ENCODE measurements around the gene AFG3L2. TPM values are rescaled to one million over a fixed set of nuclear protein-coding genes. Genes with fewer than 3 reads are reported as not detected.

AFG3L2 gene
- total and polyA plus RNA-seq, 3 donors from 2014 or later: 47.6 to 63.6 (median 57.4) TPM

DNA sequence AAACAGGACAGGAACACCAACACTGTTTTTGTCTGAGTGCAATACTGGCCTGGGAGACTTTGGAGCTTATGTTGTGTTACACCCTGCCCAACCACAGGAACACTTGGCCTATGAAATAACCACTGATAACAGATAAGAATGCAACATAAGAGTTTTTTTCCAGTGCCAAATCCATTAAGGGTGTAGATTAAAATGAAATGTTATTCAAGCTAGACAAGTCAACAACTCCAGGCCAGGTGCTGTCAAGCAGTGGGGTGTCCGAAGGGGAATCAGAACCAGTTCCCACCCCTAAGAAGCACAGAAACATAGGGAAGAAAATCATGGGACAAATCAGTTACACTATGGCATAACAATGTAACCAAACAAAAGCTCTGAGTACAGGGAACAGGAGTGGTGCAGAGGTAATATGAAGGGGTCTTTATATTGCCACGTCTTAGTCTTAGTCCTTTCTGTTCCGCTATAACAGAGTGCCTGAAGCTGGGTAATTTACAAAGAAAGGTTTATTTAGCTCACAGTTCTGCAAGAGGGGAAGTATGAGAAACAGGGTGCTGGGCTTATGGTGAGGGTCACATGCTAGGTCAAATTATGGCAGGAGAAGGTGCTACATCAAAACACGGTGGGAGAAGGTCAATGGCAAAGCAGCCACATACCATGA is 3.8 kb downstream of the AFG3L2 start:
- H3K27ac ChIP-seq: peak overlapping the region in 1 of 2 donors; percentile 1
- DNase-seq: peak; percentile 43
- peaks cover 20% of the 10 kb centered on the region for H3K4me1 ChIP-seq
- intact Hi-C loops (cut with DNase I; ENCODE audit: low total_unique reads): no loop called here
- no peak overlapping the region for H3K4me3 ChIP-seq
- H3K36me3 ChIP-seq (ENCODE audit: low read depth, missing control alignments): no peaks in the 10 kb centered on the region
- WGBS, 2 donors: 48% methylated on average over 4 of the region's 4 CpGs
- no peaks in the 10 kb centered on the region for H3K27me3 ChIP-seq
- TF ChIP-seq, protein P1, sequence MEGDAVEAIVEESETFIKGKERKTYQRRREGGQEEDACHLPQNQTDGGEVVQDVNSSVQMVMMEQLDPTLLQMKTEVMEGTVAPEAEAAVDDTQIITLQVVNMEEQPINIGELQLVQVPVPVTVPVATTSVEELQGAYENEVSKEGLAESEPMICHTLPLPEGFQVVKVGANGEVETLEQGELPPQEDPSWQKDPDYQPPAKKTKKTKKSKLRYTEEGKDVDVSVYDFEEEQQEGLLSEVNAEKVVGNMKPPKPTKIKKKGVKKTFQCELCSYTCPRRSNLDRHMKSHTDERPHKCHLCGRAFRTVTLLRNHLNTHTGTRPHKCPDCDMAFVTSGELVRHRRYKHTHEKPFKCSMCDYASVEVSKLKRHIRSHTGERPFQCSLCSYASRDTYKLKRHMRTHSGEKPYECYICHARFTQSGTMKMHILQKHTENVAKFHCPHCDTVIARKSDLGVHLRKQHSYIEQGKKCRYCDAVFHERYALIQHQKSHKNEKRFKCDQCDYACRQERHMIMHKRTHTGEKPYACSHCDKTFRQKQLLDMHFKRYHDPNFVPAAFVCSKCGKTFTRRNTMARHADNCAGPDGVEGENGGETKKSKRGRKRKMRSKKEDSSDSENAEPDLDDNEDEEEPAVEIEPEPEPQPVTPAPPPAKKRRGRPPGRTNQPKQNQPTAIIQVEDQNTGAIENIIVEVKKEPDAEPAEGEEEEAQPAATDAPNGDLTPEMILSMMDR (IDR thresholded peaks at IDR 0.05): no peak
- TF ChIP-seq POLR2A (IDR thresholded peaks at IDR 0.05): no peak
- H3K9me3 ChIP-seq: no peaks in the 10 kb centered on the region

- 63 to 83% methylated on average over 3 of the region's 3 CpGs for WGBS, 2 donors
- H3K4me3 ChIP-seq: no peak overlapping the region
- intact Hi-C loops (cut with DNase I; ENCODE audit: low total_unique reads): no loop called here
- peaks cover 20% of the 10 kb centered on the region for H3K4me1 ChIP-seq
- no peaks in the 10 kb centered on the region for H3K27me3 ChIP-seq
- no peak for DNase-seq
- H3K36me3 ChIP-seq (ENCODE audit: low read depth, missing control alignments): no peaks in the 10 kb centered on the region
- TF ChIP-seq, protein P1 (IDR thresholded peaks at IDR 0.05): no peak
- TF ChIP-seq POLR2A (IDR thresholded peaks at IDR 0.05): no peak
- H3K9me3 ChIP-seq: no peaks in the 10 kb centered on the region
- no peak overlapping the region for H3K27ac ChIP-seq
Measured at GRCh38 chr18:12372406-12372805, 4.6 kb downstream of the AFG3L2 start.

- intact Hi-C loops (cut with DNase I; ENCODE audit: low total_unique reads): no loop called here
- WGBS, 2 donors: 74% methylated on average over 2 of the region's 2 CpGs
- no peaks in the 10 kb centered on the region for H3K9me3 ChIP-seq
Measured at GRCh38 chr18:12371590-12371989, 5.4 kb downstream of the AFG3L2 start.

DNA sequence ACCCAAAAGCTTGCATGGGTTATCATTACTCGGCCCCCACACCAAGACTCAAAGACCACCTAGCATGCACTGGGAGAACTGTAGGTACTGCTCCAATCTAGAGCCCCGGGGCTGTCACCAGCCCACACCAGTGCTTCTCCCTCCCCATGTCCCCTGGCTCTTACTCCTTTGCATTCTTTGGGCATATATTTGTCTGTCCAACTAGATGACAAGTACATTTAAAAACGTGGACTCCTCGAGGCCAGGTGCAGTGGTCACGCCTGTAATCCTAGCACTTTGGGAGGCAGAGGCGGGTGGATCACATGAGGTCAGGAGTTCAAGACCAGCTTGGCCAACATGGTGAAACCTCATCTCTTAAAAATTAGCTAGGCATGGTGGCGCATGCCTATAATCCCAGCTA is 7.8 kb downstream of the AFG3L2 start:
- H3K36me3 ChIP-seq (ENCODE audit: low read depth, missing control alignments): no peaks in the 10 kb centered on the region
- 90 to 93% methylated on average over 7 of the region's 7 CpGs for WGBS, 2 donors
- H3K4me3 ChIP-seq: no peak overlapping the region
- TF ChIP-seq, protein P1 (IDR thresholded peaks at IDR 0.05): no peak
- TF ChIP-seq POLR2A (IDR thresholded peaks at IDR 0.05): no peak
- no peak overlapping the region for H3K27ac ChIP-seq
- DNase-seq: no peak
- intact Hi-C loops (cut with DNase I; ENCODE audit: low total_unique reads): no loop called here
- H3K27me3 ChIP-seq: no peaks in the 10 kb centered on the region
- no peaks in the 10 kb centered on the region for H3K9me3 ChIP-seq
- peaks cover 5% of the 10 kb centered on the region for H3K4me1 ChIP-seq

More at GRCh38 chr18:12371590-12371989, 5.4 kb downstream of the AFG3L2 start:
- no peak for DNase-seq
- peaks cover 20% of the 10 kb centered on the region for H3K4me1 ChIP-seq
- TF ChIP-seq, protein P1 (IDR thresholded peaks at IDR 0.05): no peak
- no peaks in the 10 kb centered on the region for H3K27me3 ChIP-seq
- no peak overlapping the region for H3K27ac ChIP-seq
- H3K4me3 ChIP-seq: no peak overlapping the region
- no peaks in the 10 kb centered on the region for H3K36me3 ChIP-seq (ENCODE audit: low read depth, missing control alignments)

DNA sequence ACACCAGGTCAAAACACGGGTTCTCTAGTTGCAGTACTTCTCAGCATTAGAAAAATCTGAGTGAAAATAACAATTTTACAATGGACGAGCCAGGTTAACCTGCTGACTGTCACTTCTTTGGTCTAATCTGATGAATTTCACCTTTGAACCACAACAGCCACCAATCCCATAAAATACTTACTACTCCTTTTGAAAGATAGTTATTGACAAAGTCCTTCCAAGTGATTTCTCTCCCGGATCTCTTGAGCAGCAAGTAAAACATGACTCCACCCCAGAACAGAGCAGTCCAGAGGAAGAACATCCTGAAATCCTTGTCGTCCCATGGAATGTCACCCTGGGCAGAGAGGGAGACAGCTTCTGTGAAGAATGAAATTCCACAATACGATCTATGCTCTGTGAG is 10.2 kb downstream of the AFG3L2 start:
- H3K36me3 ChIP-seq (ENCODE audit: low read depth, missing control alignments): no peaks in the 10 kb centered on the region
- no peak for TF ChIP-seq POLR2A (IDR thresholded peaks at IDR 0.05)
- TF ChIP-seq, protein P1 (IDR thresholded peaks at IDR 0.05): no peak
- no peak overlapping the region for H3K4me3 ChIP-seq
- H3K27ac ChIP-seq: no peak overlapping the region
- intact Hi-C loops (cut with DNase I; ENCODE audit: low total_unique reads): no loop called here
- H3K9me3 ChIP-seq: no peaks in the 10 kb centered on the region
- H3K27me3 ChIP-seq: no peaks in the 10 kb centered on the region
- 68 to 70% methylated on average over 5 of the region's 5 CpGs for WGBS, 2 donors
- H3K4me1 ChIP-seq: no peaks in the 10 kb centered on the region
- no peak for DNase-seq
